ENCODE results near the gene ATP6V0B.

Gene ATP6V0B
- total RNA-seq = 24.2 reads per million, percentile 51 among the genes with 10 or more reads in this experiment

- DNase-seq = peak; percentile 96
Observed at GRCh38 chr1:43974443-43975248, at the start of gene ATP6V0B. Gene ATP6V0B (plus strand): TSS chr1:43974960. CDS start chr1:43975041, 81 bp downstream.

GRCh38 chr1:43925846-43926245 lies 48.9 kb upstream of the ATP6V0B start:
- no peak for DNase-seq

- DNase-seq = no peak
Observed at GRCh38 chr1:43930168-43930948, 44.4 kb upstream of the ATP6V0B start.

GRCh38 chr1:43930949-43931275 lies 43.8 kb upstream of the ATP6V0B start:
- DNase-seq = no peak

- no peak for DNase-seq
Observed at GRCh38 chr1:43931711-43932660, 42.8 kb upstream of the ATP6V0B start.

GRCh38 chr1:43932786-43933385 lies 41.9 kb upstream of the ATP6V0B start:
- DNase-seq = no peak

GRCh38 chr1:43933386-43934100 lies 41.2 kb upstream of the ATP6V0B start, which contains the start of gene ARTN:
Gene ARTN (plus strand): TSS chr1:43933801. CDS start chr1:43935657, 1,856 bp downstream.
- DNase-seq = no peak

GRCh38 chr1:43934101-43934985 lies 40.4 kb upstream of the ATP6V0B start:
- DNase-seq = peak; percentile 35

- DNase-seq = no peak
Observed at GRCh38 chr1:43934986-43935324, 39.8 kb upstream of the ATP6V0B start.

GRCh38 chr1:43935711-43936427 lies 38.9 kb upstream of the ATP6V0B start:
- DNase-seq = no peak

GRCh38 chr1:43936431-43937151 lies 38.2 kb upstream of the ATP6V0B start:
- no peak for DNase-seq

GRCh38 chr1:43937179-43937865 lies 37.4 kb upstream of the ATP6V0B start:
- DNase-seq = no peak

- no peak for DNase-seq
Observed at GRCh38 chr1:43938383-43938782, 36.4 kb upstream of the ATP6V0B start.

GRCh38 chr1:43938892-43939587 lies 35.7 kb upstream of the ATP6V0B start:
- no peak for DNase-seq

GRCh38 chr1:43942411-43942810 lies 32.3 kb upstream of the ATP6V0B start:
- no peak for DNase-seq

- DNase-seq = no peak
Observed at GRCh38 chr1:43944860-43945259, 29.9 kb upstream of the ATP6V0B start.

GRCh38 chr1:43945674-43946235 lies 29.0 kb upstream of the ATP6V0B start:
- DNase-seq = no peak

All from effector CD4-positive, alpha-beta T cell (primary cell).